ENCODE measurements around the gene STK11.

GRCh38 chr19:1262623-1263123 lies 57.1 kb downstream of the STK11 start:
- TF ChIP-seq POLR2AphosphoS5 (IDR thresholded peaks at IDR 0.05; ENCODE audit: low read depth) (no peak), CTCF (IDR thresholded peaks at IDR 0.05; ENCODE audit: insufficient read depth, low read length) (no peak), SPI1 (IDR thresholded peaks at IDR 0.05; ENCODE audit: borderline replicate concordance, low read depth) (no peak), REST (IDR thresholded peaks at IDR 0.05; ENCODE audit: insufficient replicate concordance, low read depth) (no peak)

Measured in HL-60 (cell line).